Right lobe of liver (tissue), 6 donors: ENCODE data around the gene AHI1. TPM values are rescaled to one million over a fixed set of nuclear protein-coding genes. Genes with fewer than 3 reads are reported as not detected.

Experiments used
- ATAC-seq, 4 donors: fragments of 200-7000 bp; cut with Tn5 transposase; one replicate each; pipeline ENCODE4 v1.9.1; 2020; ENCODE audit warnings: mild to moderate bottlenecking in 4 of 4, moderate library complexity in 4 of 4
- DNase-seq, 3 donors: peaks; one replicate each; pipeline ENCODE4 v3.0.0-alpha.2; 2020
- H3K27ac ChIP-seq, 3 donors: fragments of 200-600 bp; one replicate each; pipeline ENCODE4 v1.8.0; 2022
- H3K27me3 ChIP-seq, 2 donors: fragments of 200-600 bp; one replicate each; pipeline ENCODE4 v1.8.0; 2022
- H3K36me3 ChIP-seq, 4 donors: fragments of 200-600 bp; sonication (generic) in 1 of 4; one replicate each; pipeline versions ENCODE4 v1.5.1 to v1.8.0; 2017 to 2022; ENCODE audit warnings: control low read depth in 1 of 4
- H3K4me1 ChIP-seq, 4 donors: fragments of 200-600 bp; sonication (generic) in 1 of 4; one replicate each; pipeline versions ENCODE4 v1.5.1 to v1.8.0; 2017 to 2022; ENCODE audit warnings: control low read depth in 1 of 4
- H3K4me3 ChIP-seq, 3 donors: fragments of 200-600 bp; one replicate each; pipeline ENCODE4 v1.8.0; 2022
- H3K9me3 ChIP-seq, 4 donors: fragments of 200-600 bp; sonication (generic) in 1 of 4; one replicate each; pipeline versions ENCODE4 v1.5.1 to v1.8.0; 2017 to 2022; ENCODE audit warnings: control low read depth in 1 of 4
- CTCF ChIP-seq, 4 donors: fragments of 200-600 bp in 3 of 4; fragments of 450-650 bp in 1 of 4; IDR thresholded peaks; one replicate each; pipeline versions ENCODE4 v1.5.1 to v1.8.0; 2016 to 2022; ENCODE audit warnings: antibody characterized with exemption in 4 of 4, mild to moderate bottlenecking in 2 of 4
- POLR2A ChIP-seq: fragments of 450-650 bp; IDR thresholded peaks from one replicate; pipeline ENCODE4 v1.6.1; 2017; ENCODE audit warnings: antibody characterized with exemption, mild to moderate bottlenecking
- WGBS: methylation state at CpG from one replicate; pipeline ENCODE4 v1.1.6; 2018; ENCODE audit warnings: low coverage, low lambda C conversion rate; ENCODE audit not compliant: insufficient coverage; ENCODE audit errors: missing lambda C conversion rate; 5-methylcytosine and 5-hydroxymethylcytosine counted together
- intact Hi-C, 2 donors: fragments of 100-400 bp; cut with DNase I; formaldehyde crosslinking; loops; one replicate each; pipeline versions ENCODE4 v1.11.2 to v1.14.1; 2022
- total RNA-seq, 6 experiments: library from RNA; depleted of rRNA in 2 of 6; stranded (reverse); fragments of >200 nt in 2 of 6; fragmentation: NEBNext Ultra II Directional in 3 of 6; extraction: Animal tissue kit (Norgen Biotek cat#: 25700) in 3 of 6; gene quantifications; one replicate each; pipeline versions ENCODE4 v1.1.0 to v1.2.4, GENCODE V29; 2016 to 2023
- donor health status: DM: no; HTN: yes; CAD: no.
- donor health status: DM: no; HTN: no; CAD: no.
- donor health status: DM: no; HTN: no; CAD: no.
- donor health status: DM: no; HTN: yes; CAD: no.
- donor health status: DM: no; HTN: yes; CAD: no.

Gene AHI1
- total RNA-seq, 6 experiments from 2014 or later, result 4.7 to 9.2 (median 8.0) TPM

- TF ChIP-seq POLR2A, result no peak
- TF ChIP-seq CTCF (IDR thresholded peaks at IDR 0.05), result no peak
- no peaks in the 10 kb centered on the region for H3K36me3 ChIP-seq
- WGBS, result 72% methylated on average over 10 of the region's 15 CpGs
- H3K4me3 ChIP-seq, result no peak overlapping the region
- ATAC-seq (no peak), DNase-seq (no peak)
- H3K27ac ChIP-seq, result no peak overlapping the region
- H3K4me1 ChIP-seq, result peaks cover 0 to 9% (median 2%) of the 10 kb centered on the region in 4 donors
- H3K27me3 ChIP-seq, result no peaks in the 10 kb centered on the region
- intact Hi-C loops, result no loop called here
- no peaks in the 10 kb centered on the region for H3K9me3 ChIP-seq
These were observed 235.4 kb downstream of the AHI1 start for GRCh38 chr6:135261872-135262725.

- intact Hi-C loops, result no loop called here
- ATAC-seq (no peak), DNase-seq (no peak)
- H3K36me3 ChIP-seq, result no peaks in the 10 kb centered on the region
- H3K4me1 ChIP-seq, result peaks cover 0 to 9% (median 2%) of the 10 kb centered on the region in 4 donors
- 73% methylated on average over 2 of the region's 4 CpGs for WGBS
- H3K9me3 ChIP-seq, result no peaks in the 10 kb centered on the region
- H3K27ac ChIP-seq, result no peak overlapping the region
- H3K4me3 ChIP-seq, result no peak overlapping the region
- H3K27me3 ChIP-seq, result no peaks in the 10 kb centered on the region
- TF ChIP-seq POLR2A (no peak), CTCF (IDR thresholded peaks at IDR 0.05) (no peak)
These were observed 236.9 kb downstream of the AHI1 start for GRCh38 chr6:135260612-135261011.

- intact Hi-C loops, result no loop called here
- H3K4me1 ChIP-seq, result peaks cover 0 to 9% (median 2%) of the 10 kb centered on the region in 4 donors
- no peak for TF ChIP-seq CTCF (IDR thresholded peaks at IDR 0.05)
- TF ChIP-seq POLR2A, result no peak
- no peaks in the 10 kb centered on the region for H3K9me3 ChIP-seq
- no peaks in the 10 kb centered on the region for H3K36me3 ChIP-seq
- DNase-seq (peak in 1 of 3 donors; percentile 25), ATAC-seq (peak; percentile 93 to 97 (median 94))
- WGBS, result 38% methylated on average over 6 of the region's 6 CpGs
- no peak overlapping the region for H3K4me3 ChIP-seq
- H3K27me3 ChIP-seq, result no peaks in the 10 kb centered on the region
- no peak overlapping the region for H3K27ac ChIP-seq
These were observed 238.6 kb downstream of the AHI1 start for GRCh38 chr6:135258970-135259369.

- no peaks in the 10 kb centered on the region for H3K9me3 ChIP-seq
- no peak overlapping the region for H3K27ac ChIP-seq
- 71% methylated on average over 1 of the region's 2 CpGs for WGBS
- no peaks in the 10 kb centered on the region for H3K36me3 ChIP-seq
- intact Hi-C loops, result no loop called here
- H3K4me1 ChIP-seq, result peaks cover 0 to 9% (median 2%) of the 10 kb centered on the region in 4 donors
- ATAC-seq, result no peak
- H3K4me3 ChIP-seq, result no peak overlapping the region
- no peak for TF ChIP-seq CTCF (IDR thresholded peaks at IDR 0.05)
- TF ChIP-seq POLR2A, result no peak
- no peak for DNase-seq
- no peaks in the 10 kb centered on the region for H3K27me3 ChIP-seq
These were observed 239.7 kb downstream of the AHI1 start for GRCh38 chr6:135257631-135258405.
